Forelimb muscle (tissue), 1 donor: Measurements from ENCODE around the gene AJAP1. TPM values are rescaled to one million over a fixed set of nuclear protein-coding genes. Genes with fewer than 3 reads are reported as not detected.

Experiments
- DNase-seq: peaks from one replicate; pipeline ENCODE4 v3.0.0-alpha.2; 2013; ENCODE audit warnings: low read depth
- polyA plus RNA-seq: library from polyadenylated mRNA; unstranded; fragments of 120-200 nt; gene quantifications from one replicate; pipeline ENCODE4 v1.2.1, GENCODE V29; 2013; ENCODE audit not compliant: insufficient read length

AJAP1 gene
- polyA plus RNA-seq, 1 donor: 0.61 TPM

DNA sequence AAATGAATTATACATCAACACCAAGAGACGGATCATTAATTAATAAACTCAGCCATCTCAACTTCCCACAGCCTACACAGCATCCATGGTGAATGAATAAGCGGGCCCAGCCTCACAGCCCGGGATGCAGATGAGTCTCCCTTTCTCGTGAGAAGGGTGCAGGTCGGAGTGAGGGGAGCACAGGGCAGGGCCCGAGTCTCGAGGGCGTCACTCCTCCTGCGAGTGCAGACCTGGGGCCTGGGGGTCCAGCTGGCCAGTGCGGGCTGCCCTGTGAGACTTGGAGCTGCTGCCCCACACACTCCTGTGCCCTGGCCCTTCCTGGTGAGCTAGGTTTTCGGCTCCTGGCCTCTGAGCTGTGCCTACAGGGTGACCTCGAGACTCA, 74.7 kb downstream of the AJAP1 start:
- no peak for DNase-seq

DNA sequence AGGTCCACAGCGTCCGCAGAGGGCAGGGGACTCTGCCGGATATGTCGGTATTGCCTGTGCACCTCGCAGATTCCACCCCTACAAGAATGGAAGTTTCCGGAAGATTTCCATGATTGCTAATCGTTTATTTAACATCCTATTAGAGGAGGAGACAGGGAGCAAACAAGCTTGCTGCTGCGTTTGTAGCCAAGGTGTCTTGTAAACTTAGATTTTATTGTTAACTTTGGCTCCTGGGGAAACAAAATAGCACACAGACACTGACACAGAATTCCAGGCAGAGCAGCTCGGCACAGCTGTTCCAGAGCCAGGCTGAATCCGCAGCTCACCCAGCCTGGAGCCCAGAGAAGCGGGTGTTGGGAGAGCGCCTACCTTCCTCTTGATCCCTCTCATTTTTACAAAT, 75.7 kb downstream of the AJAP1 start:
- DNase-seq: no peak

DNA sequence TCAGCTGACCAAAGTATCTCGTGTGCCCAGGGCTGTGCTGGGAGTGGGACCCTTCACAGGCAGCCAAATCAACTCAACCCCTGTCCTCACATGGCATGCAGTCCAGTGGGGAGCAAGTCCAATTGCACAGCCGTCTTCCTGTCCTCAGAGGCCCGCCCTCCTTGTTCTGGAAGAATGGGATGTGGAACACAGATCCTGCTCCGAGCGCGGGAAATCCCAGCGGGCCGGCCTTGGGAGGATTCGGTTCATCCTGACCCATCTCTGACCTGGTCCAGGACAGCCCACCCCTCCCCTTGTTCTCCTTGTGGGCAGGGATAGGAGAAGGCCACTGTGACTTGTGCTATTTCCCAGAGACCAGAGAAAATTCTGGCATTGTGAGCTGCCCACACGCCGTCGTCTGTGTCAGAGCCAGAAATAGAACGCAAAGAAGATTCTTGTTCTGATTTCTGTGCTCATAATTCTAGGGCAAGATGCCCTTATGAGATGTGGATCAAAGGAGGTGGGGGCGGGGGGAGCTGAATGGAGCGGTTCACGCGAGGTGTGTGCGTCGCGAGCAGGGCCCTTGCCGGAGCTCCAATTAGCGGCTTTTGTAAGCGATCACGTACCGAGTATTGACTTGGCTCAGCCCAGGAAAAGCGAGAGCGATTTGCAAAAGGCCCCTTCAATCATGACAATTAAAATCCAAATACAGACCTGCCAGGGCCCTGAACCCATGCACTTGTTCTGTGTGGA, 79.2 kb downstream of the AJAP1 start:
- DNase-seq: no peak

DNA sequence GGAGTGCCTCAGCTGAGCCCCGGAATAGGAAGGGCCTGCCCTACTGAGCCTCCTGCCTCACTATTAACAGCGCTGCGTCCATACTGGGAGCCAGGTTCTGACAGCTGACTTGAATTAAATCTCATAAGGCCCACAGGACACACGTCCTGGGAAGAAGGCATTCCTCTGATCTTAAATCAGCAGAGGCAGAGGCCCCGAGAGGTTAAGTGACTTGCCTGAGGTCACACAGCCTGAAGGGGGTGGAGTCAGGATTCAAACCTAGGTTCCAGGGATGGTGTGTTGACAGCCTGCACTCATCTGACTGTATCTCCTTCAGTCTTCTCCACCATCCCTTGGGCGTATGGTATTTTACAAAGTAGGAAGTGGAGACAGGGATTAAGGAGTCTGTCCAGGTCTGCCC, 79.8 kb downstream of the AJAP1 start:
- no peak for DNase-seq

DNA sequence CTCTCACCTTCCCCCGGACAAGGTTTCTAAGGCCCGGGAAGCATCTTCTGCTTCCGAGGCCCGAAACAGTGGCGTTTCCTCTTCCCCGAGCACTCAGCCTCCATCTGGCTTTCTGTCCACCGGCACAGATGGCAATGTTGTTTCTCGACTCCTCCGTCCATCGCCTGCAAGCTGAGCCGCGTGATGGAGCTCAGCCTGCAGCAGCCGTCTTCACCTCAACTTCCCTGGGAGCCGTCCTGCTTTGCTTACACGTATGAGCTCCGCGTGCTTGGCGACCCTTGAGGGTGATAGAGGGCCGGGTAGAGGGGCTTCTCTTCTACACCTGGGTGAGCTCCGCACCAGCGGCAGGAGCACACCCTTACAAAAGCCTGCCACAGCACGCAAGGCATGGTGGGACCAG, 80.4 kb downstream of the AJAP1 start:
- no peak for DNase-seq

DNA sequence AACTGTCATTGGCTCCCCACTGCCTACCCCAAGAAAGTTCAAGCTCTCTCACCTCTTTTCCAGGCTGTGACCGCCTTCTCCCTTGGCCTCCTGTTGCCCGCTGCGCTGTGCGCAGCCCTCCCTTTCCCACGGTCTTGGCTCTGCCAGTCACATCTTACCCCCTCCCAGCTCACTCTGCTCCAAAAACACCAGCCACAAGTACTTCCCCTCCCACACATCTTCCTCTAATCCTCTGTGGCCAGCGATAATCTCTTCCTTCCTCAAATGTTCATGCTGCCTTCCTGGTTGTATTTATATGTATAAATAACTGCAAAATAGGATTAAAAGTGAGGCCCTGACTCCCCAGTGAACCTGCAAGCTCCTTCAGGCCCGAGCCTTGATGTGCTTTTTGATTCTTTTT, 81.8 kb downstream of the AJAP1 start:
- DNase-seq: no peak

DNA sequence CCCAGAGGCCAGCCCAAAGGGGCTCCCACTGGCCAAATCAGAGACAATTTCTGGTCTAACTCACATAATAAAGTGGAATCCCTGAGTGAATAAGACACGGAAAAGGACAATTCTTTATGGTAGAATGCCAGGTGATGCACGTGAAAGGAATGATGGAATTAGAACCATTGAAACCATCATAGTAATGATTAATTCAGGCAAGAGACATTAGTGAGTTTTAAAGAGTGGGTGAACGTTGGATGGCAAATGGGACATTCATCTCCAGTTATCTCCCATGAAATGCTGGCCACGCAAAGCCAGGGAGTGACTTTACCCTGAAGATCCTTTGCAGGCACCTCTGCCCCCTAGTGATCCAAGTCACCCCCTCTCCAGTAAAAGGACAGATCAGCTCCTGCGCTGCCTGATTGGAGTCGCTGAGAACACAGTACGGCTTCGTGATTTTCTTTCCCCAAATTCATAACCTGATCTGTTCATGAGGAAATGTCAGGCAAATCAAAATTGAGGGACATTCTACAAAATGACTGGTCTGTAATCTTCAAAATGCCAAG, 87.5 kb downstream of the AJAP1 start:
- no peak for DNase-seq

DNA sequence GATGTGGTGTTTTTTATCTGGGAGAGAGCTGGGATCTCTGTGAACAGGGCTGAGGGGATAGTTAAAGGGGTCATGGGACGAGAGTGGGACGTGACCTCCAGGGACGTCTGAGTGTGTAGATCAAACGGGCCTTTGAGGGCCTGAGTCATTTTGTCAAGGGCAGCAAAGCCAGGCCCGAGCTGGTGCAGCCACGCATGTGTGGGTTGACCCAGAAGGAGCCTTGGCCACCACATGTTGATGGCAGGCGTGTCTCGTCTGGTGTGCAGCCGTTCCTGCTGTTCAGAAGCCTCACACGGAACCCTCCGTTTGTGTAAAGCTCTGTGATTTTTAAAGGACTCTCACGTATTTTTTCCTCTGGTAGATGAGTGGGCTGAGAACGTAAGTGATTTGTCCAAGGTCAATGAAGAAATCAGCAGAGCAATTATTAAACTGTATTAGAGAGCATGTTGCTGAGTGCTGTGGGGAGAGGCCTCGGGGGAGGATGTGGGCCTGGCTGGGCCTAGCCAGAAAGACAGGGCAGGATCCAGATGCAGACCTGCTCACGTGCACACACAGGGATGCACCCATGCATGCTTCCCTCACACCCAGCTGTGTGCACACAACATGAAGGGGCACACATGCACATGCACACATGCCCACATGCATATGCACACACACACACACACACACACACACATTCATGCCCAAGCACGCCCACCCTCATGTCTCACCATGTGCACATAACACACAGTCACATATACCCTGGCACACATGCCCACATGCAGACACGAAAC, 89.8 kb downstream of the AJAP1 start:
- no peak for DNase-seq

DNA sequence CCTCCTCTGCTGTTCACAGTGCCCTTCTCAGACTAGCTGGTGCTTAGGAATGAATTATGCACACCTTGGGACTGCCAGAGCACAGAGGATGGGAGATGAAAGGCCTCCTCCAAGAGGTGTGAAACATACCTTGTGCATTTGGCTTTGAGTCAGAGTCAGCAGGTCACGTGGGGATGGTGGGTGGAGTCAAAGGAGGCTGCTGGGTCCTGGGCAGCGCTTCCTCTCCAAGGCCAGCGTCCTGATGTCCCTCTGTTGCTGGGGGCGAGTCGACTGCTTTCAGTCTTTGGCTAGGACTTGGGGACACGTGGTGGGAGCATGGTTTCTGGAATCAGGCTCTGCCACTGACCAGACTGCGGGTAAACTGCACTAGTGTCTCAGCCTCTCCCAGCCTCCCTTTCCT, 91.2 kb downstream of the AJAP1 start:
- no peak for DNase-seq

DNA sequence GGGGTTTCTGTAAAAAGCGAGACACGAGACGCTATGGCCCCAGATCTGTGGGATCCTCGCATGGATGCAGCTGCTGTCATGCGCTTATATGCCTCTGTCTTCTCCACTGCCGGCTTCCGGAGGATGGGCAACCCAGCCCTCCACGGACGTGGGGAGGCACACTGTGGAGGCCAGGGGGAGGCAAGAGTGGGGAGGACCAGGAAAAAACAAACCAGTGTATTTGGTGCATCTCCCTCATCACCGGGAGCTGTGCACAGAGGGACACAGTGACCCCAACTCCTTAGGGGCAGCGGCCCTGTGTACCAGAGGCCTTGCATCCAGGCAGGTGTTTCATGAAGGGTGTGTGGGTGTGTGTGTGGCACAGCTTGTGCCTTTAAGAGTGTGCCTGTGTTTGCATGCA, 95.0 kb downstream of the AJAP1 start:
- DNase-seq: no peak

DNA sequence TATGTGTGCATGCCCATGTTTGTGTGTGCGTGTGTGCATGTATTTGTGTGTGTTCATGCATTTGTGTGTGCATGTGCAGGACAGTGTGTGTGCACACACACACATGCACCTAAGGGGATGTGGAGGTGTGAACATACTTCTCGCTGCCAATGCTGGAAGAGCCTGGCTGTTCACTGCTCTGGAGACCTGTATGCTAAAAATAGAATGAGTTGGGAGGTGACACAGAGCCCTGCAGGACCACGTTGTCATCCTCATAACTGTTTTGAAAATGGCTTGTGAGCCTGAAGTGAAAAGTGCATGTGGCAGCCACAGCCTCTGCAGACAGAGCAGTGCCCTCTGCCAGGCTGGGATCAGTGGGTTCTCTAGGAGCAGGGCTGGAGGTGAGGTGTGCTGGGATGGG, 95.8 kb downstream of the AJAP1 start:
- DNase-seq: no peak

DNA sequence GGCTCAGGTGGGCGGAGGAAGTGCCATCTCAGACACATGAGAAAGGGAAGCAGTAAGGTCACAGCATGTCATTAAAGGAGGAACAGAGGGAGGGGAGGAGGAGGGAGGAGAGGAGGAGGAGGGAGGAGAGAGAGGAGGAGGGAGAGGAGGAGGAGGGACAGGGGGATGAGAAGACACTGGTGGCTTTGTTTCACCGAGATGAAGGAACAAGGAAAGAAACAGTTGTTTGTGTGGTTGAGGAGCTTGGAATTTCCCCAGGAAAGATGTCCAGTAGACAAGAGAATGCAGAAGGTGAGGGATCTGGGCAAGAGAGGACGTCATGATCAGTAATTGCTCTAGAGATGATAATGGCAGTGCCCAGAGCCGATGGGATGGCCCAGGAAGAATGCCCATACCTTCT, 97.7 kb downstream of the AJAP1 start:
- no peak for DNase-seq

DNA sequence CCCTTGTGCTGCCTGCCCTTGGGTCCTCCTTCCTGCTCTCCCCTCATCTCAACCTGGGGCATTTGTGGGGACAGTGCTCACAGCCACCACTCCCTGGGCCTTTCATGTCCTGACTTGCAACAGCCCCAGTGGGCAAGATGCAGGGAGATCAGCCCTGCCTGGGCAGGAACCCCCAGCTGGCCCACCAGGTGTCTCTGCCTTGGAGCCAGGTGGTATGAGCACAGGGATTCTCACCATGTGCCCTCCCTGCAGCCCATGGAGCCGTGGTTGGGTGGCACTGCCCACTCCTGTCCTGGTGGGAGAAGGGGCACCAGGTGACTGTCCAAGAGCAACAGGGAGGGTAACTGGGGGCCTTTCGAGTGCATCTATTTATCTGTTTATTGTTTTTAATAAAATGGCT, 100.4 kb downstream of the AJAP1 start:
- no peak for DNase-seq

DNA sequence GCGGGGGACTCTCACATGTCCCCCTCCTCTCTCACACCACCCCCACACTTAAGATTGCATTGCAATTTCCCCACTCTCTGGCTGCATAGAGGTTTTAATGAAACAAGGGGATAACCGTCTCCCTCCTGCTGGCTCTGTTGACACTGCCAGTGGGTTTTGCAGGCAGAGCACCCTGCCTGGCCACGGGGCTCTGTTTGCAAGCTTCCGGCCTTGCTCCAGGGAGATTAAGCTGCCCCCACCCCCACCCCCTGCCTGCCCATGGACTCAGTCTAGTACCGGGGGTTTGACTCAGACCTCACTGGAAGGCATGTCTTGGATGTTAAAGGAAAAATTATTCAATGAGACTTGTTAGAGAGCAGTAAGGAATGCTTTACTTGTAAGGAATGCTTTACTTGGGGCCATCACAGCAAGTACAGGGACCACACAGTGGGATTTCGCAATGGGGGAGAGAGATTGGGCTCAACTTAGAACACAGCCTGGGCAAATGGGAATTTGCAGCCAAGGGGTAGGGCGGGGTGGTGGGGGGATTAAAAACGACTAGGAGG, 101.0 kb downstream of the AJAP1 start:
- DNase-seq: no peak

DNA sequence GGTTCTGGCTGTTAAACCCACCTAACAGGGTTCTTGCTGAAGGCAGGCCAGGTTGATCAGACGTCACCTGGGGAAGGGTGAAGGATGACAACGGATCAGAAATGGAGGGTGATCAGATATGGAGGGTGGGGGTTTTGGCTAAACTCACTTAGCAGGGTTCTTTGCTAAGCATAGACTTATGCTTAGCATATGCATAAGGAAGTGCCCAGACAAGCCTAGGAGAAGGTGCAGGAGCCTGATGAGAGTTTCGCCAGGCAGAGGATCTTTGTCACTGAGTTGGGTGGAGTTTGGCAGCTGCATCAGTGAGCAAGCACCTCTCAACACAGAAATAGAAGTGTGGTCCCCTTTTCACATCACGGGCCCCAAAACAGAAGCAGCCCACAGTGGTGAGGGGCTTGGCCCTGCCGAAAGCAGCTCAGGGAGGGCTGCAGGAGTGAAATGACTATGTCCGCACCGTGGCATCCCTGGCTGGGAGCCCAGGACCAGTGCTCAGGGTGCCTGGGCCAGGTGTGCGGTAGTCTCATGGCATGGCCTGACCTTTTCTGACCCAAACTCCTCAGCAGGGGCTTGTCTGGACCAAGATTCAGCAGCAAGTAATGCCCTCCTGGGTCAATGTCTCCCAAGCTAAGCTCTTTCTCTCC, 101.6 kb downstream of the AJAP1 start:
- no peak for DNase-seq

DNA sequence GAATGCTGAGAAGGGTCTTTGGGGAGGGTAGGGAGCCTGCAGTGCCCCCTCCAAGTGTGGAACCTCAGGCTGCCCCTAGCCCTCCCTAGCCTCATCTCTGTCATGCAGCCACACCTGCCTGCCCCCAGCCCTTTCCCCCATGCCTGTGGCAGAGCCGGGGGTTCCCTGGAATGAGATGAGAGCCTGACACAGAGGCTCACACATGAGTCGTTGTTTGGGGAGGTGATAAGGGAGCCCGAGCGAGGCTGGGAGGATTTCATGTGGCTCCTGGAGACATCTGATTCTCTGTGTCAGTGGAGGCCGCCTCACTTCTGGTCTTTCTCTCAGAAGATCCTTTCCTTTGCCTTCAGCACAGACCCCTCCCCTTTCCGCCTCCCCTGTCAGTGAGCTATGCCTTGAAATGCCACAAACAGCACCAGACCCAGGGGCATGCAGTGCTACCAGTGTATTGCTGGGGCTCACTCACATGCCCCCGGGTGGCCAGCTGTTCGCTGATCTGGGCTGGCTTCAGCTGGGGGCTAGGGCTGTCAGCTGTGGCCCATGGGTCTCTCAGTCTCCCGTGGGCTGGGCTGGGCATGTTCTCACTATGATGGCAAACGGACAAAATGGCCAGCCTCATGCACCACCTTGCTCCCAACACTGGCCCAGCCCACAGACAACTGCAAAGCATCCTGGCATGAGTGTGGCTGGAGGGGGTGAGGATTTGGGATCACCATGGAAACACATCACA, 102.6 kb downstream of the AJAP1 start:
- DNase-seq: no peak

DNA sequence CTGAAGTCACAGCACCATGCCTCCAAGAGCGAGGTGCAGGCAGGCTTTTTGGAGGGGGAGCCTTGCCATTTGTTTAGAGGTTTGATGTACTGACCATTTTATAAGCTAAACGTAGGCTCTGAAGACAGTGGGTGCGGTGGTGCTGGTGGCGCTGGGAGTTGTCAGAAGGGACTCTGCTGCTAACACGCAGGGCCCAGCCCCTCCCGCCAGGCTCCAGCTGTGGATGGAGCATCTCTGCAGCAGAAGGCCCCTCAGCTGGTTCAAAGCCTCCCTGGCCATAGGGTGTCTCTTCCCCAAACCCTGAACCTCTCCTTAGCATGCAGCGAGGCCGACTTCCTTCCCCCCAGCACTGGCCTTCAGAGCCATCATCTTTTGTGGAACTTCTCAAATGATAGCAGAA, 105.3 kb downstream of the AJAP1 start:
- DNase-seq: no peak

DNA sequence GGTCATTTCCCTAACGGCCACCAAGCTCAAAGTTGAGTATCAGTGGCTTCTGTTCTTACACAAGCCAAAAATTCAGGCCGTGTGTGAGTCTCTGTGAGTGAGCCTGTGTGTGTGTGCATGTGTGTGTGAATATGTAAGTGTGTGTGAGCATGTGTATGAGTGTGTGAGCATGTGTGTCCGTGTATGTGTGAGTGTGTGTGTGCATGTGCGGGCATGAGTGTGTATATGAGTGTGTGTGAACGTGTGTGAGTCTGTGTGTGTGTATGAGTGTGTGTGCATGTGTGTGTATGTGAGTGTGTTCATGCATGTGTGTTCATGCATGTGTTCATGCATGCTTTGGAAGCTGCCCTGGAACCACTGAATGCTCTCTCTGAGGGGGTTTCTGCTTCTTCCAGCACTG, 105.7 kb downstream of the AJAP1 start:
- no peak for DNase-seq

DNA sequence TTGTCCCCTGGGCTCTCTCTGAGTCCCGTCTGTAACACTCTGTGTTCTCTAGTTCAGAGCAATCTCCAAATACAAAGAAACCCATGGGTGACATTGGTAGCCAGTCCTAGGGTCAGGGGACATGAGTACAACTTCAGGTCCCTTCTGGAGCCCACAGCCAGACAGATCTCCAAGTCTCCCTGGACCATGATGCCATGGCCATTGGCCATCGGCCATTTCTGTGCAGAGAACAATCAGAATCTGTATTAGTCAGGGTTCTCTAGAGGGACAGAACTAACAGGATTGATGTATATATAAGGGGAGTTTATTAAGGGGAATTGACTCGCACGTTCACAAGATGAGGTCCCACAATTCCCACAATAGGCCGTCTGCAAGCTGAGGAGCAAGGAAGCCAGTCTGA, 106.9 kb downstream of the AJAP1 start:
- DNase-seq: no peak

DNA sequence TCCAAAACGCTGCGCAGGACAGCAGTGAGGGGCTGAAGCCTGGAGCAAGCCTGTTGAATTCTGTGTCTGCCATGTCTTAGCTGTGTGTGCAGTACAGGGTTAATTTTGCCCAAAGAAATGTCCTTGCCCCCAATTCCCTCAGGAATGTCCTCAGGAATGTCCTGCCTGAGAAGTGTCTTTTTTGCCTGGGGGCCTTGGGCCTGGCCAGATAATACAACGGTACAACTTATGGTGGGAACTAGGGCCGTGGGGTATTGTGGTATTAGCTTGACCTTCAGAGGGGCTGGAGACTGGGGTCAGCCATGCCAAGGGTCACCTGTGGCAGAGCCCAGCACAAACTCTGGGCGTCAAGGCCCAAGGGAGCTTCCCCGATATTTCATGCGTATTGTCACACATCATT, 107.7 kb downstream of the AJAP1 start:
- no peak for DNase-seq

DNA sequence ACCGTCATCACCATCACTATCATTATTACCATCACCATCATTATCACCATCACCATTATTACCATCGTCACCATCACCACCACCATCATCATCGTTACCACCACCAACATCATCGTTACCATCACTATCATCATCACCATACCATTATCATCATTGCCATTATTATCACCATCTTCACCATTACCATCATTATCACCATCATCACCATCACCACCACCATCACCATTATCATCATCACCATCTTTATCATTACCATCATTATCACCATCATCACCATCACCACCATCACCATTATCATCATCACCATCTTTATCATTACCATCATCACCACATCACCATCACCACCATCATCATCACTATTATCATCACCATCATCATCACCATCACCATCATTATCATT, 112.9 kb downstream of the AJAP1 start:
- DNase-seq: no peak

DNA sequence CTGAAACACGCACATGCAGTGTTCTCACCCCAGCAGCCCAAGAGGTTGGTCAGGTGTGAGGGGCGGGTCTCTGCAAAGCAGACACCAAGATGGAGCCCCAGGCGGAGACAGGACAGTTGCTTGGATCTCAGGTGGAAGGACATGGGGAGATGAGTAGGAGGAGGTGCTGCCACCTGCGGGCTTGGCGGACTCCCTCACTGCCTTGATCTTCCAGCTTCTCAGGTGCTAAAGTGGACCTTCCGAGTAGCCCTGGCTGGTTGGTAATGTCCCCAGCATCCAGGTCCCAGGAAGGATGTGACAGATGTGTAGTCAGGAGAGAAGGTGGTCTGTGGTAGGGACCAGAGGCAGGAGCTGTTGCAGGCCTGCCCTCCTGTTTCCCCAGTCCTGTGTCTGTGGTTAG, 114.1 kb downstream of the AJAP1 start:
- no peak for DNase-seq
